Esophagus muscularis mucosa (tissue), 4 donors: ENCODE data around the gene NOSTRIN. TPM values are rescaled to one million over a fixed set of nuclear protein-coding genes. Genes with fewer than 3 reads are reported as not detected.

Experiments
- DNase-seq: peaks from one replicate; pipeline ENCODE4 v3.0.0-alpha.2; 2017; ENCODE audit errors: extremely low spot score
- H3K27ac ChIP-seq, 4 donors: fragments of 200-600 bp; sonication (generic); replicated peaks in 1 of 4; 1 replicate in 3 of 4; 2 replicates in 1 of 4; pipeline ENCODE4 v1.5.1; 2016 to 2019; ENCODE audit warnings: mild to moderate bottlenecking in 1 of 4
- H3K27me3 ChIP-seq, 4 donors: fragments of 200-600 bp; sonication (generic); one replicate each; pipeline versions ENCODE4 v1.5.1 to v1.6.0; 2016 to 2019
- H3K36me3 ChIP-seq, 4 donors: fragments of 200-600 bp; sonication (generic); one replicate each; pipeline ENCODE4 v1.5.1; 2016 to 2019
- H3K4me1 ChIP-seq, 4 donors: fragments of 200-600 bp; sonication (generic); one replicate each; pipeline ENCODE4 v1.5.1; 2016 to 2019
- H3K4me3 ChIP-seq, 4 donors: fragments of 200-600 bp; sonication (generic); 1 replicate in 2 of 4; 2 replicates in 2 of 4; pipeline ENCODE4 v1.5.1; 2016 to 2019; ENCODE audit warnings: mild to moderate bottlenecking in 4 of 4, moderate library complexity in 1 of 4
- H3K9me3 ChIP-seq, 4 donors: fragments of 200-600 bp; sonication (generic); 1 replicate in 3 of 4; 2 replicates in 1 of 4; pipeline ENCODE4 v1.5.1; 2016 to 2019
- EP300 ChIP-seq: sonication (generic); formaldehyde crosslinking; IDR thresholded peaks from one replicate; pipeline ENCODE4 v1.6.1; 2017; ENCODE audit warnings: antibody characterized with exemption
- POLR2A ChIP-seq: fragments of 450-650 bp; IDR thresholded peaks from one replicate; pipeline ENCODE4 v1.6.1; 2017; ENCODE audit warnings: antibody characterized with exemption, moderate library complexity, mild to moderate bottlenecking, low read depth
- POLR2AphosphoS5 ChIP-seq, 2 donors: sonication (generic); formaldehyde crosslinking; IDR thresholded peaks; one replicate each; pipeline ENCODE4 v1.6.1; 2017; ENCODE audit warnings: antibody characterized with exemption in 2 of 2
- WGBS: methylation state at CpG from one replicate; pipeline ENCODE4 v1.1.5; 2018; 5-methylcytosine and 5-hydroxymethylcytosine counted together
- intact Hi-C: fragments of 100-400 bp; cut with DNase I; formaldehyde crosslinking; loops from one replicate; pipeline ENCODE4 v1.15.1; 2023
- total RNA-seq, 4 donors: library from RNA; depleted of rRNA; stranded (reverse); fragments of >200 nt; gene quantifications; one replicate each; pipeline versions ENCODE4 v1.1.0 to v1.2.1, GENCODE V29; 2016
- TF ChIP-seq, protein P1 (sequence below), 3 experiments: fragments of 200-600 bp in 2 of 3; fragments of 450-650 bp in 1 of 3; sonication (generic) in 2 of 3; IDR thresholded peaks; one replicate each; pipeline ENCODE4 v1.5.1; 2017 to 2019; ENCODE audit warnings: antibody characterized with exemption in 3 of 3, mild to moderate bottlenecking in 2 of 3, moderate library complexity in 1 of 3

Gene NOSTRIN
- total RNA-seq, 4 donors from 2014 or later, result 6.6 to 21.5 (median 16.2) TPM

DNA sequence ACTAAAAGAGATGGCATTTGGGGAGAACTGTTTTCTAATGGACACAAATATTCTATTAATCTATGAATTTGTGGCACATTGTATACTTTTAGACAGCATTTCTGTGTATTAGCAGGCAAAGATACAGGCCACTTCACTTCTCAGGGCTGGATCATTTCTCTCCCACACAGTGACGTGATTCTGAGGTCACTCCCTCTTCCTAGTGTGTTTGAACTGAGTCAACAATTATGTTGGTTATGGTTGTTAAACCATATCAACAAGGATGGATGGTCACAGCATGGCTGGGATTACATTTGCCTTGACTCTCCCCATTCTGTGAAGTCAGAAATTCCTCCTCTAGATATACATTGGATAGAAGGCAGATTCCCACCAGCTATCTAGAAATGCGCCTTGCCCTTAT is 11.6 kb downstream of the NOSTRIN start:
- no peak for DNase-seq
- Histone ChIP-seq H3K9me3 (no peaks in the 10 kb centered on the region), H3K4me3 (no peak overlapping the region), H3K27me3 (no peaks in the 10 kb centered on the region), H3K4me1 (peaks cover 0 to 3% (median 0%) of the 10 kb centered on the region in 4 donors), H3K36me3 (no peaks in the 10 kb centered on the region), H3K27ac (no peak overlapping the region)
- no peak for TF ChIP-seq POLR2AphosphoS5 (IDR thresholded peaks at IDR 0.05)
- no peak for TF ChIP-seq EP300
- TF ChIP-seq, protein P1, sequence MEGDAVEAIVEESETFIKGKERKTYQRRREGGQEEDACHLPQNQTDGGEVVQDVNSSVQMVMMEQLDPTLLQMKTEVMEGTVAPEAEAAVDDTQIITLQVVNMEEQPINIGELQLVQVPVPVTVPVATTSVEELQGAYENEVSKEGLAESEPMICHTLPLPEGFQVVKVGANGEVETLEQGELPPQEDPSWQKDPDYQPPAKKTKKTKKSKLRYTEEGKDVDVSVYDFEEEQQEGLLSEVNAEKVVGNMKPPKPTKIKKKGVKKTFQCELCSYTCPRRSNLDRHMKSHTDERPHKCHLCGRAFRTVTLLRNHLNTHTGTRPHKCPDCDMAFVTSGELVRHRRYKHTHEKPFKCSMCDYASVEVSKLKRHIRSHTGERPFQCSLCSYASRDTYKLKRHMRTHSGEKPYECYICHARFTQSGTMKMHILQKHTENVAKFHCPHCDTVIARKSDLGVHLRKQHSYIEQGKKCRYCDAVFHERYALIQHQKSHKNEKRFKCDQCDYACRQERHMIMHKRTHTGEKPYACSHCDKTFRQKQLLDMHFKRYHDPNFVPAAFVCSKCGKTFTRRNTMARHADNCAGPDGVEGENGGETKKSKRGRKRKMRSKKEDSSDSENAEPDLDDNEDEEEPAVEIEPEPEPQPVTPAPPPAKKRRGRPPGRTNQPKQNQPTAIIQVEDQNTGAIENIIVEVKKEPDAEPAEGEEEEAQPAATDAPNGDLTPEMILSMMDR (IDR thresholded peaks at IDR 0.05), result no peak
- TF ChIP-seq POLR2A, result no peak
- whole genome bisulfite sequencing, result 60% methylated on average over 2 of the region's 2 CpGs
- intact Hi-C loops, result no loop called here

DNA sequence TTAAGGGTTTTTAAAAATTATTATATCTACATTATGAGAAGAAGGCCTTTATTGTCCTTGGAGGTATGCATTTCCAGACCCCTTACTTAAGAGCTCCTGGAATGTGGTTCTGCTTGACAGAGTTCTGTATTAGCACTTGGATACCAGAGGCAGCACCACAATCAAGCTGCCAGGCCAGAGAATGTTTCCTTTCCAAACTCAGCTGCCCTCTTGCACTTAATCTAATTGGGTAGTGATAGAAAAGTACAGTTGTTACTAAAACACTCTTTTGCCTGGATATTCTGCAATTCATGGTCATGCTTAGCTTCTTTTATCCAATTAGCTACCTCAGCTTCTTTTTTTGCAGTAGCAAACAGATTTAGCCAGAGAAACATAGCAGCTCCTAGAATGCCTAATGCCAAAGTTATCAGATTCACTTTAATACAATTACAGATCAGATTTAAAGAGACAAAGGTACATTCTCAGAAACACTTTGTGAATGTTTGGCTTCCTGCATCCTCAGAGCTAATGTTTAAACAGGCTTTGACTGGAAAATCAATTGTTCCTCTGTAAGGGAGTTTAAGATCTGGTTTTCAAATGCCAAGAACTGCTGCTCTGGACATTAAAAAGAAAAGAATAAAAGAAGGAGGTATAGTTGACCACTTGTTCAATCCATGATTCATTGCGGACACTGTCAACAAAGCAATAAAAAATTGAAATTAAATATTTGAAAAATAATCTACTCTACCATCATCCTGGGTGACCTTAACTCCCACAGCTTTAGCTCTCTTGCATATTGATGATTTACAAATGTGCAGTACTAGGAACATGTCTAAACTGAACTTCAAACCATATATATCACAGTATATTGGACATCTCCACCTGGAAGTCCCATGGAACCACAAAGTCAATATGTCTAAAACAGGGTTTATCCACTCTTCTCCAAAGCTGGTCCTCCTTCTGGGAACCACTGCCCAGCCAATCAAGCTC is 12.8 kb downstream of the NOSTRIN start:
- no peak for DNase-seq

DNA sequence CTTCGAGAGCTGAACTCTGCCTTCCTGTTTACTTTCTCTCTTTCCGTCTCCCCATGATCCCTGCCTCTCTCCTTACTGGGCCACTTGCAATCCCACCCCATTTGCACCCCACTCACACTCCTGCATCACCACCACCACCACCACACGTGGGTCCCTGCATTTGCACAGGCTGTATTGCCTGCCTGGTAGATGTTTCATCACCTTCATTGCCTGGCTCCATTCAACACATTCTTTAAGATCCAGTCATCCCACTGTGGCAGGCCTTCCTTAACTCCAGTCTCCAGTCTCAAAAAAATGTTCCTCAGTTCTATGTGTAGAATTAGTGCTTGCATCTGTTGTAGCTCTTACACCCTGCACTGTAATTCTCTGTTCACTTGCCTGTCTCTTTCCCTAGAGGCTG is 13.9 kb downstream of the NOSTRIN start:
- intact Hi-C loops, result no loop called here
- TF ChIP-seq, protein P1 (IDR thresholded peaks at IDR 0.05), result no peak
- TF ChIP-seq POLR2A, result no peak
- no peak for TF ChIP-seq EP300
- no peak for TF ChIP-seq POLR2AphosphoS5 (IDR thresholded peaks at IDR 0.05)
- DNase-seq, result no peak

More for the DNA sequence above, 12.8 kb downstream of the NOSTRIN start:
- TF ChIP-seq POLR2AphosphoS5 (IDR thresholded peaks at IDR 0.05), result no peak
- TF ChIP-seq POLR2A, result no peak
- TF ChIP-seq EP300, result no peak
- TF ChIP-seq, protein P1 (IDR thresholded peaks at IDR 0.05), result no peak
- H3K9me3 ChIP-seq, result no peaks in the 10 kb centered on the region
- H3K4me3 ChIP-seq, result no peak overlapping the region
- WGBS, result 84% methylated on average over 1 of the region's 1 CpG
- intact Hi-C loops, result no loop called here
- peaks cover 0 to 11% (median 0%) of the 10 kb centered on the region in 4 donors for H3K4me1 ChIP-seq
- H3K36me3 ChIP-seq, result peaks cover 0 to 4% (median 0%) of the 10 kb centered on the region in 4 donors
- H3K27ac ChIP-seq, result no peak overlapping the region
- no peaks in the 10 kb centered on the region for H3K27me3 ChIP-seq

DNA sequence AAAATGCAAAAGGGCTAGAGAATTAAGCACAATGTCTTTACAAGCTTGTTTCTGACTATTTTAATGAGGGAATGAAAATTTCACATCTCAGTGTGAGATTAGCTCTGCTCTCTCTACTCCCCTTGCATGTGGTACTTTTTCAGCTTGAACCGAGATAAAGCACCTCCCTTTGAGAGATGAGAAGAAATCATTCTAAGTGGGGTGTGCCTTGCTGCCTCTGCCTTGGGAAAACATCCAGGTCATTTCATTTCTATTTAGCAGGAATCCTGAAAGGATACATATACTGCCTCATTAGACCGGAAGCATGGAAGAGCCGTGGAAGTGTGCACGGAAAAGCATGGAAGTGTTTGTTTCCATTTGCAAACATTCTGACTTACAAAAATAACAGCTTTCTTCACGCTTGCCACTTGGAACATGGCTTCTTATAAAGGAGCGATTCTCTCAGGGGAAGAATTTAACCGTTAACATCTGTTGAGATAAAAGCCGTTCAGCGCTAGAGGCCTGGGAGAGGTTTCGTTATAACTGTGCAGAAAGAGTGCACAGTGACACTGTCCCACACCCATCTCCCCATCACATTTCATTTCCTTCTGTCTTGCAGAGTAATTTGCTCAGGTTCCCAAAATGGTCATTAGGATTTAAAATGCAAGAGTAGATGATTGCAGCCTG is 16.7 kb downstream of the NOSTRIN start:
- peak overlapping the region in 1 of 4 donors; percentile 15 for H3K4me3 ChIP-seq
- 52% methylated on average over 10 of the region's 10 CpGs for WGBS
- TF ChIP-seq, protein P1 (IDR thresholded peaks at IDR 0.05), result no peak
- TF ChIP-seq POLR2A (no peak), EP300 (no peak), POLR2AphosphoS5 (IDR thresholded peaks at IDR 0.05) (no peak)
- no peak overlapping the region for H3K27ac ChIP-seq
- intact Hi-C loops, result no loop called here
- H3K9me3 ChIP-seq, result no peaks in the 10 kb centered on the region
- H3K36me3 ChIP-seq, result peaks cover 0 to 6% (median 0%) of the 10 kb centered on the region in 4 donors
- peaks cover 0 to 11% (median 0%) of the 10 kb centered on the region in 4 donors for H3K4me1 ChIP-seq
- DNase-seq, result no peak
- H3K27me3 ChIP-seq, result no peaks in the 10 kb centered on the region

More for the DNA sequence above, 13.9 kb downstream of the NOSTRIN start:
- Histone ChIP-seq H3K27ac (no peak overlapping the region), H3K4me3 (no peak overlapping the region), H3K36me3 (peaks cover 0 to 6% (median 0%) of the 10 kb centered on the region in 4 donors), H3K9me3 (no peaks in the 10 kb centered on the region), H3K4me1 (peaks cover 0 to 11% (median 0%) of the 10 kb centered on the region in 4 donors), H3K27me3 (no peaks in the 10 kb centered on the region)
- WGBS, result 91% methylated on average over 3 of the region's 3 CpGs
